HFFc6 (cell line): Measurements from ENCODE around the gene LRRTM1. TPM values are rescaled to one million over a fixed set of nuclear protein-coding genes. Genes with fewer than 3 reads are reported as not detected.

Experiments
- DNase-seq: peaks from one replicate; pipeline ENCODE4 v3.0.0-alpha.2; 2018
- H3K27ac Mint-ChIP-seq: 2 replicates; pipeline ENCODE4 v1.8.0; 2020; ENCODE audit warnings: mild to moderate bottlenecking, mixed read lengths
- H3K27me3 Mint-ChIP-seq: 2 replicates; pipeline ENCODE4 v1.8.0; 2021; ENCODE audit warnings: mild to moderate bottlenecking, moderate library complexity, mixed read lengths; ENCODE audit not compliant: insufficient read depth
- H3K36me3 Mint-ChIP-seq: 2 replicates; pipeline ENCODE4 v1.8.0; 2021; ENCODE audit warnings: low read depth, mixed read lengths
- H3K4me1 Mint-ChIP-seq: 2 replicates; pipeline ENCODE4 v1.8.0; 2020; ENCODE audit warnings: low read depth, mixed read lengths
- H3K4me3 Mint-ChIP-seq: 2 replicates; pipeline ENCODE4 v1.8.0; 2020; ENCODE audit warnings: mild to moderate bottlenecking, moderate library complexity, mixed read lengths
- H3K9me3 Mint-ChIP-seq: 2 replicates; pipeline ENCODE4 v1.8.0; 2020; ENCODE audit warnings: mild to moderate bottlenecking, mixed read lengths
- CTCF ChIP-seq: fragments of 200-600 bp; sonication (generic); IDR thresholded peaks from 2 replicates; pipeline ENCODE4 v1.5.0; 2021; ENCODE audit warnings: antibody characterized with exemption, mild to moderate bottlenecking
- total RNA-seq, 6 experiments: library from RNA; stranded (reverse); fragmentation: NEBNext Ultra II Directional; extraction: Animal tissue kit (Norgen Biotek cat#: 25700); gene quantifications; 2 replicates in 1 of 6; 3 replicates in 5 of 6; pipeline ENCODE4 v1.2.3, GENCODE V29; 2021

LRRTM1 gene
- total RNA-seq, 6 experiments from 2014 or later: not detected

- Mint-ChIP-seq H3K27ac (no peak overlapping the region), H3K4me1 (no peaks in the 10 kb centered on the region), H3K9me3 (no peaks in the 10 kb centered on the region), H3K4me3 (no peak overlapping the region), H3K27me3 (no peaks in the 10 kb centered on the region; the same call in 1 of the 2 replicates), H3K36me3 (no peaks in the 10 kb centered on the region)
- peak; percentile 23 for DNase-seq
- peak; percentile 70 for TF ChIP-seq CTCF
Measured at GRCh38 chr2:80255918-80256781, 48.4 kb downstream of the LRRTM1 start.

- Mint-ChIP-seq H3K27ac (no peak overlapping the region), H3K9me3 (no peaks in the 10 kb centered on the region), H3K36me3 (no peaks in the 10 kb centered on the region), H3K4me3 (no peak overlapping the region), H3K27me3 (no peaks in the 10 kb centered on the region; the same call in 1 of the 2 replicates), H3K4me1 (no peaks in the 10 kb centered on the region)
- no peak for TF ChIP-seq CTCF
- no peak for DNase-seq
Measured at GRCh38 chr2:80252294-80252986, 52.1 kb downstream of the LRRTM1 start.
